IPS DF 4.7 (cell line): ENCODE results near the gene TGFBR2.
"Not testable (repeated sequence)": the region's sequence is repeated elsewhere in the genome, so short reads cannot be mapped to it uniquely, and the experiment has no call there.

Experiments used
- DNase-seq: peaks from one replicate; pipeline ENCODE4 v3.0.0-alpha.2; 2013; ENCODE audit warnings: low spot score; ENCODE audit errors: extremely low read depth

Gene TGFBR2

GRCh38 chr3:30619318-30619717 is 12.9 kb downstream of the TGFBR2 start:
- no peak for DNase-seq

GRCh38 chr3:30620402-30621360 is 14.3 kb downstream of the TGFBR2 start:
- DNase-seq, result no peak

- no peak for DNase-seq
These were observed 15.2 kb downstream of the TGFBR2 start for GRCh38 chr3:30621576-30621975.

GRCh38 chr3:30622047-30622545 is 15.7 kb downstream of the TGFBR2 start:
- no peak for DNase-seq

GRCh38 chr3:30622790-30623189 is 16.4 kb downstream of the TGFBR2 start:
- no peak for DNase-seq

GRCh38 chr3:30623351-30623750 is 16.9 kb downstream of the TGFBR2 start:
- DNase-seq, result no peak

GRCh38 chr3:30624480-30624879 is 18.1 kb downstream of the TGFBR2 start:
- DNase-seq, result not testable (repeated sequence)

- no peak for DNase-seq
These were observed 19.4 kb downstream of the TGFBR2 start for GRCh38 chr3:30625541-30626438.

GRCh38 chr3:30626443-30627180 is 20.2 kb downstream of the TGFBR2 start:
- DNase-seq, result no peak

GRCh38 chr3:30628205-30628900 is 22.0 kb downstream of the TGFBR2 start:
- no peak for DNase-seq

GRCh38 chr3:30628901-30629590 is 22.6 kb downstream of the TGFBR2 start:
- no peak for DNase-seq

- DNase-seq, result no peak
These were observed 23.3 kb downstream of the TGFBR2 start for GRCh38 chr3:30629746-30630145.

GRCh38 chr3:30630238-30631030 is 24.0 kb downstream of the TGFBR2 start:
- DNase-seq, result no peak

- DNase-seq, result no peak
These were observed 25.0 kb downstream of the TGFBR2 start for GRCh38 chr3:30631243-30631904.

- no peak for DNase-seq
These were observed 25.7 kb downstream of the TGFBR2 start for GRCh38 chr3:30632065-30632464.

- DNase-seq, result no peak
These were observed 26.1 kb downstream of the TGFBR2 start for GRCh38 chr3:30632521-30632920.

- no peak for DNase-seq
These were observed 27.3 kb downstream of the TGFBR2 start for GRCh38 chr3:30633718-30634117.
